ENCODE data around the gene FAM131A. TPM values are rescaled to one million over a fixed set of nuclear protein-coding genes. Genes with fewer than 3 reads are reported as not detected.

The FAM131A gene
- total and polyA plus RNA-seq, 12 donors = 21.6 to 36.5 (median 26.7) TPM

- Histone ChIP-seq H3K27ac (peak overlapping the region; percentile 94 to 100 (median 99)), H3K27me3 (no peaks in the 10 kb centered on the region), H3K4me1 (peaks cover 4 to 31% (median 22%) of the 10 kb centered on the region in 9 donors), H3K4me3 (peak overlapping the region; percentile 79 to 97 (median 92)), H3K36me3 (peaks cover 0 to 40% (median 5%) of the 10 kb centered on the region in 9 donors), H3K9me3 (no peaks in the 10 kb centered on the region)
- peak; percentile 59 to 68 for DNase-seq
- peak; percentile 26 to 70 (median 46) for ATAC-seq
- TF ChIP-seq CTCF (IDR thresholded peaks at IDR 0.05) = no peak
- WGBS, 2 donors = 0% methylated on average over 38 of the region's 38 CpGs
- intact Hi-C loops (cut with DNase I) = loop anchor here in 3 of 10 donors (2.0 to 10.0 kb wide), 5 partner anchors 25 to 1573 kb away; partner anchors contain the start of genes FAM131A (in 1 of the 3), MAGEF1 (in 1 of the 3) and TRA2B (in 1 of the 3)
Measured at GRCh38 chr3:184361932-184362667, 24.7 kb downstream of the FAM131A start.

- Histone ChIP-seq H3K4me3 (peak overlapping the region; percentile 79 to 97 (median 92)), H3K27ac (peak overlapping the region; percentile 94 to 100 (median 99)), H3K27me3 (no peaks in the 10 kb centered on the region), H3K36me3 (peaks cover 0 to 41% (median 11%) of the 10 kb centered on the region in 9 donors), H3K9me3 (no peaks in the 10 kb centered on the region), H3K4me1 (peaks cover 4 to 31% (median 22%) of the 10 kb centered on the region in 9 donors)
- peak in 8 of 9 donors; percentile 38 to 82 (median 59) for TF ChIP-seq CTCF (IDR thresholded peaks at IDR 0.05)
- DNase-seq (peak; percentile 95 to 96), ATAC-seq (peak; percentile 79 to 87 (median 82))
- intact Hi-C loops (cut with DNase I) = loop anchor here in 3 of 10 donors (2.0 to 10.0 kb wide), 5 partner anchors 26 to 1572 kb away; partner anchors contain the start of genes FAM131A (in 1 of the 3), MAGEF1 (in 1 of the 3) and TRA2B (in 1 of the 3)
- 0% methylated on average over 66 to 68 of the region's 68 CpGs for WGBS, 2 donors
Measured at GRCh38 chr3:184362668-184363546, 25.5 kb downstream of the FAM131A start.

DNA sequence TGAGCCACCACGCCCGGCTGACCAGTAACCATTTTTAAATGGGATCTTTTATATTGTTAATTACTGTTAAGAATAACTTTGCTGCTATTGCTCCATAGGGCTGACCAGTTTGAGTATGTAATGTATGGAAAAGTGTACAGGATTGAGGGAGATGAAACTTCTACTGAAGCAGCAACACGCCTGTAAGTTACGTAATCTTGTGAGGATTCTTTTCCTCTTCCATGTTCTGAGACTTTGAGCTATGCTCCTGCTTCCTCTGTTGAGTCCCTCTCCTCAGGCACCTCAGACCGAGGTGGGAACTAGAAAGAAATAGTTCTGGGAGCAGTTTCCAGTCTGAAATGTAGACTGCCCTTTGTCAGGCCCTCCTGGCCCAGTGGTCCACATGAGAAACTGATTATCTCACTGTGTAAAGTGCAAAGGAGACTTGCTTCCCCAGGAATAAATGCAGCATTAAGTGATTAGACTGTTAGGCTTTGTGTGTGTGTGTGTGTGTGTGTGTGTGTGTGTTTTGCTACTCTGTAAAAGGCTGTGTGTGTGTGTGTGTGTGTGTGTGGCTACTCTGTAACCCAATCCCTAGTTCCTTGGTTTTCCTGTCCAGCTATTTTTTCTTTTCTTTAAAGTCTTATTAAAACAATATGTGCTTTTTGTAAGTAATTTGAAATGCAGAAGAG lies 29.4 kb downstream of the FAM131A start:
- no peak for DNase-seq
- Histone ChIP-seq H3K4me3 (no peak overlapping the region), H3K4me1 (peaks cover 3 to 44% (median 30%) of the 10 kb centered on the region in 9 donors), H3K27ac (no peak overlapping the region), H3K36me3 (peaks cover 0 to 64% (median 15%) of the 10 kb centered on the region in 9 donors), H3K9me3 (no peaks in the 10 kb centered on the region), H3K27me3 (no peaks in the 10 kb centered on the region)
- intact Hi-C loops (cut with DNase I) = loop anchor here in 3 of 10 donors (10.0 kb wide), 4 partner anchors 148 to 1568 kb away; partner anchors contain the start of genes MAGEF1 (in 1 of the 3) and TRA2B (in 1 of the 3)
- WGBS, 2 donors = 89% methylated on average over 5 of the region's 5 CpGs
- TF ChIP-seq CTCF (IDR thresholded peaks at IDR 0.05) = no peak
- ATAC-seq = no peak
